K562 (cell line): Measurements from ENCODE around the gene ENDOD1. TPM values are rescaled to one million over a fixed set of nuclear protein-coding genes. Genes with fewer than 3 reads are reported as not detected.

Experiments
- BCOR ChIP-seq: fragments of 450-650 bp; IDR thresholded peaks from 2 replicates; pipeline ENCODE4 v1.6.1; 2016
- DIDO1 ChIP-seq: fragments of 450-650 bp; IDR thresholded peaks from 2 replicates; pipeline ENCODE4 v1.6.1; 2016; ENCODE audit warnings: low read depth, missing biosample characterization, missing genetic modification characterization
- DNMT1 ChIP-seq: fragments of 450-650 bp; IDR thresholded peaks from 2 replicates; pipeline ENCODE4 v1.6.1; 2016; ENCODE audit warnings: antibody characterized with exemption, mild to moderate bottlenecking
- GABPB1 ChIP-seq: sonication (generic); formaldehyde crosslinking; IDR thresholded peaks from 2 replicates; pipeline ENCODE4 v1.8.0; 2022; ENCODE audit warnings: mild to moderate bottlenecking, missing genetic modification reagents
- HLTF ChIP-seq: fragments of 450-650 bp; IDR thresholded peaks from 2 replicates; pipeline ENCODE4 v1.6.1; 2016
- L3MBTL2 ChIP-seq: fragments of 450-650 bp; IDR thresholded peaks from 2 replicates; pipeline ENCODE4 v1.6.1; 2016; ENCODE audit warnings: mild to moderate bottlenecking, moderate library complexity
- PTTG1 ChIP-seq: fragments of 450-650 bp; IDR thresholded peaks from 2 replicates; pipeline ENCODE4 v1.6.1; 2016; ENCODE audit warnings: low read depth, mild to moderate bottlenecking, missing genetic modification characterization, missing compliant biosample characterization
- RCOR1 ChIP-seq, 2 experiments: IDR thresholded peaks; 2 replicates each; pipeline ENCODE4 v1.6.1; 2012; ENCODE audit warnings: low read depth in 2 of 2, low read length in 2 of 2, borderline replicate concordance in 1 of 2, improper control_type of control experiment in 1 of 2
- RFX5 ChIP-seq: IDR thresholded peaks from 2 replicates; pipeline ENCODE4 v1.6.1; 2011; ENCODE audit warnings: low read depth, mild to moderate bottlenecking, improper control_type of control experiment, low read length
- SAFB ChIP-seq: fragments of 200-400 bp; formaldehyde crosslinking; IDR thresholded peaks from 2 replicates; pipeline ENCODE4 v1.6.1; 2017; ENCODE audit warnings: low read depth, low read length, borderline replicate concordance
- TCF7 ChIP-seq: sonication (generic); IDR thresholded peaks from 2 replicates; pipeline ENCODE4 v1.6.1; 2016; ENCODE audit warnings: antibody characterized with exemption, borderline replicate concordance
- TCFL5 ChIP-seq: fragments of 250-450 bp; sonication (Bioruptor Pico); conservative IDR thresholded peaks from 2 replicates; pipeline ENCODE4 v1.6.1; 2021; ENCODE audit warnings: mild to moderate bottlenecking, moderate library complexity, matching md5 sums
- ZNF184 ChIP-seq: sonication (generic); formaldehyde crosslinking; IDR thresholded peaks from 2 replicates; pipeline ENCODE4 v1.5.0; 2020; ENCODE audit warnings: missing genetic modification reagents
- ZNF347 ChIP-seq: fragments of 450-650 bp; formaldehyde crosslinking; IDR thresholded peaks from 2 replicates; pipeline ENCODE4 v1.4.0; 2020; ENCODE audit warnings: low read depth, mild to moderate bottlenecking, moderate library complexity
- ZNF780A ChIP-seq: fragments of 250-450 bp; sonication (Bioruptor Pico); IDR thresholded peaks from 2 replicates; pipeline ENCODE4 v1.5.0; 2021; ENCODE audit warnings: mild to moderate bottlenecking
- polyA plus RNA-seq, 8 experiments: library from polyadenylated mRNA; depleted of rRNA in 4 of 8; stranded (reverse) in 5 of 8; unstranded in 3 of 8; fragments of >200 nt; fragmentation: Nextera tagmentation in 2 of 8; fragmentation: Illumina TruSeq in 1 of 8; extraction: Ambion mirVana in 2 of 8; extraction: Trizol in 1 of 8; gene quantifications; 2 replicates each; pipeline versions ENCODE4 v1.2.1 to v1.2.3, GENCODE V29; 2011 to 2014; ENCODE audit warnings: inconsistent platforms in 1 of 8, missing spikeins in 1 of 8
- total RNA-seq, 7 experiments: library from RNA; depleted of rRNA in 6 of 7; stranded (reverse); fragments of >200 nt in 6 of 7; fragmentation: Illumina TruSeq in 2 of 7; extraction: Trizol in 2 of 7; gene quantifications; 2 replicates each; pipeline versions ENCODE4 v1.2.1 to v1.2.3, GENCODE V29; 2011 to 2021; ENCODE audit warnings: low replicate concordance in 1 of 7
- TF ChIP-seq, protein P1 (sequence below): fragments of 250-450 bp; sonication (Bioruptor Pico); IDR thresholded peaks from 2 replicates; pipeline ENCODE4 v1.9.0; 2021; ENCODE audit warnings: mild to moderate bottlenecking, inconsistent platforms
- TF ChIP-seq, protein P2 (sequence below), 2 experiments: fragments of 450-650 bp; conservative IDR thresholded peaks; 2 replicates each; pipeline ENCODE4 v1.6.1; 2017; ENCODE audit warnings: mild to moderate bottlenecking in 2 of 2, moderate library complexity in 2 of 2
- TF ChIP-seq, protein P3 (sequence below): sonication (generic); formaldehyde crosslinking; IDR thresholded peaks from 2 replicates; pipeline ENCODE4 v1.8.1; 2022; ENCODE audit warnings: missing genetic modification reagents
- TF ChIP-seq, protein P4 (sequence below), 2 experiments: fragments of 150-350 bp in 1 of 2; IDR thresholded peaks; 2 replicates each; pipeline ENCODE4 v1.6.1; 2012 to 2016; ENCODE audit warnings: low read depth in 2 of 2, low read length in 2 of 2, mild to moderate bottlenecking in 1 of 2, moderate library complexity in 1 of 2
- TF ChIP-seq, protein P5 (sequence below): fragments of 450-650 bp; conservative IDR thresholded peaks from 2 replicates; pipeline ENCODE4 v1.6.1; 2016; ENCODE audit warnings: missing genetic modification characterization, low read depth, mild to moderate bottlenecking, missing compliant biosample characterization, moderate library complexity

ENDOD1 gene
- total and polyA plus RNA-seq, 9 of the 15 experiments (the other 6 are each of a cell fraction or from before 2014, with no cell fraction given) = 4.2 to 11.8 (median 9.3) TPM

DNA sequence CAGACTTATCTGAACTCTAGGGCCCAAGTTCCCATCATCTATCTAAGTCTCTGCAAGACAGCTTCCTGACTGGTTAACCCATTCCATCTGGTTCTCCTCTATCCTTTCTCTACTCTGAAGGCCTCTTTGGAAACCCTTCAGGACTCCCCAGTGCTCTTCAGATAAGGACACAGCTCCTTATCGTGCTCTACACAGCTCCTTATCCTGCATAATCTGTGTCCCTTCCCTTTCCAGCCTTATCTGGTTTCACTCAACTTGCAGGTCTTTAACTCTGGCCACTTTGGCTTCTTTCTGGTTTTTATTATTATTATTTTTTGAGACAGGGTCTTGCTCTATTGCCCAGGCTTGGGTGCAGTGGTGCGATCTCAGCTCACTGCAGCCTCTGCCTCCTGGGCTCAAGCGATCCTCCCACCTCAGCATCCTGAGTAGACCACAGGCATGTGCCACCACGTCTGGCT is 10.6 kb downstream of the ENDOD1 start (continued):
- TF ChIP-seq TCF7 (no peak), ZNF780A (CRISPR knock-in tag) (no peak), BCOR (peak; percentile 97), DIDO1 (tag) (no peak), SAFB (no peak), ZNF184 (CRISPR knock-in tag) (no peak), ZNF347 (CRISPR knock-in tag) (no peak), PTTG1 (tag) (no peak), L3MBTL2 (peak; percentile 23; the same call in 1 of the 2 replicates), DNMT1 (no peak), GABPB1 (no peak), HLTF (0 out of 2 replicates have a peak, but pooled peaks have one; percentile 48), RCOR1 (IDR thresholded peaks at IDR 0.05; ENCODE audit: borderline replicate concordance in 1 of 2, low read depth in 2 of 2, low read length in 2 of 2) (peak in 1 of 2 experiments; percentile 94; a peak in 3 of 4 replicates), RFX5 (no peak), TCFL5 (no peak)
- TF ChIP-seq, protein P1, sequence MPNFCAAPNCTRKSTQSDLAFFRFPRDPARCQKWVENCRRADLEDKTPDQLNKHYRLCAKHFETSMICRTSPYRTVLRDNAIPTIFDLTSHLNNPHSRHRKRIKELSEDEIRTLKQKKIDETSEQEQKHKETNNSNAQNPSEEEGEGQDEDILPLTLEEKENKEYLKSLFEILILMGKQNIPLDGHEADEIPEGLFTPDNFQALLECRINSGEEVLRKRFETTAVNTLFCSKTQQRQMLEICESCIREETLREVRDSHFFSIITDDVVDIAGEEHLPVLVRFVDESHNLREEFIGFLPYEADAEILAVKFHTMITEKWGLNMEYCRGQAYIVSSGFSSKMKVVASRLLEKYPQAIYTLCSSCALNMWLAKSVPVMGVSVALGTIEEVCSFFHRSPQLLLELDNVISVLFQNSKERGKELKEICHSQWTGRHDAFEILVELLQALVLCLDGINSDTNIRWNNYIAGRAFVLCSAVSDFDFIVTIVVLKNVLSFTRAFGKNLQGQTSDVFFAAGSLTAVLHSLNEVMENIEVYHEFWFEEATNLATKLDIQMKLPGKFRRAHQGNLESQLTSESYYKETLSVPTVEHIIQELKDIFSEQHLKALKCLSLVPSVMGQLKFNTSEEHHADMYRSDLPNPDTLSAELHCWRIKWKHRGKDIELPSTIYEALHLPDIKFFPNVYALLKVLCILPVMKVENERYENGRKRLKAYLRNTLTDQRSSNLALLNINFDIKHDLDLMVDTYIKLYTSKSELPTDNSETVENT (CRISPR knock-in tag) = no peak
- TF ChIP-seq, protein P2, sequence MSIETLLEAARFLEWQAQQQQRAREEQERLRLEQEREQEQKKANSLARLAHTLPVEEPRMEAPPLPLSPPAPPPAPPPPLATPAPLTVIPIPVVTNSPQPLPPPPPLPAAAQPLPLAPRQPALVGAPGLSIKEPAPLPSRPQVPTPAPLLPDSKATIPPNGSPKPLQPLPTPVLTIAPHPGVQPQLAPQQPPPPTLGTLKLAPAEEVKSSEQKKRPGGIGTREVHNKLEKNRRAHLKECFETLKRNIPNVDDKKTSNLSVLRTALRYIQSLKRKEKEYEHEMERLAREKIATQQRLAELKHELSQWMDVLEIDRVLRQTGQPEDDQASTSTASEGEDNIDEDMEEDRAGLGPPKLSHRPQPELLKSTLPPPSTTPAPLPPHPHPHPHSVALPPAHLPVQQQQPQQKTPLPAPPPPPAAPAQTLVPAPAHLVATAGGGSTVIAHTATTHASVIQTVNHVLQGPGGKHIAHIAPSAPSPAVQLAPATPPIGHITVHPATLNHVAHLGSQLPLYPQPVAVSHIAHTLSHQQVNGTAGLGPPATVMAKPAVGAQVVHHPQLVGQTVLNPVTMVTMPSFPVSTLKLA (conservative IDR thresholded peaks at IDR 0.05) = peak in 1 of 2 experiments; percentile 35; a peak in 1 of 4 replicates
- TF ChIP-seq, protein P3, sequence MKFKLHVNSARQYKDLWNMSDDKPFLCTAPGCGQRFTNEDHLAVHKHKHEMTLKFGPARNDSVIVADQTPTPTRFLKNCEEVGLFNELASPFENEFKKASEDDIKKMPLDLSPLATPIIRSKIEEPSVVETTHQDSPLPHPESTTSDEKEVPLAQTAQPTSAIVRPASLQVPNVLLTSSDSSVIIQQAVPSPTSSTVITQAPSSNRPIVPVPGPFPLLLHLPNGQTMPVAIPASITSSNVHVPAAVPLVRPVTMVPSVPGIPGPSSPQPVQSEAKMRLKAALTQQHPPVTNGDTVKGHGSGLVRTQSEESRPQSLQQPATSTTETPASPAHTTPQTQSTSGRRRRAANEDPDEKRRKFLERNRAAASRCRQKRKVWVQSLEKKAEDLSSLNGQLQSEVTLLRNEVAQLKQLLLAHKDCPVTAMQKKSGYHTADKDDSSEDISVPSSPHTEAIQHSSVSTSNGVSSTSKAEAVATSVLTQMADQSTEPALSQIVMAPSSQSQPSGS = no peak
- TF ChIP-seq, protein P4, sequence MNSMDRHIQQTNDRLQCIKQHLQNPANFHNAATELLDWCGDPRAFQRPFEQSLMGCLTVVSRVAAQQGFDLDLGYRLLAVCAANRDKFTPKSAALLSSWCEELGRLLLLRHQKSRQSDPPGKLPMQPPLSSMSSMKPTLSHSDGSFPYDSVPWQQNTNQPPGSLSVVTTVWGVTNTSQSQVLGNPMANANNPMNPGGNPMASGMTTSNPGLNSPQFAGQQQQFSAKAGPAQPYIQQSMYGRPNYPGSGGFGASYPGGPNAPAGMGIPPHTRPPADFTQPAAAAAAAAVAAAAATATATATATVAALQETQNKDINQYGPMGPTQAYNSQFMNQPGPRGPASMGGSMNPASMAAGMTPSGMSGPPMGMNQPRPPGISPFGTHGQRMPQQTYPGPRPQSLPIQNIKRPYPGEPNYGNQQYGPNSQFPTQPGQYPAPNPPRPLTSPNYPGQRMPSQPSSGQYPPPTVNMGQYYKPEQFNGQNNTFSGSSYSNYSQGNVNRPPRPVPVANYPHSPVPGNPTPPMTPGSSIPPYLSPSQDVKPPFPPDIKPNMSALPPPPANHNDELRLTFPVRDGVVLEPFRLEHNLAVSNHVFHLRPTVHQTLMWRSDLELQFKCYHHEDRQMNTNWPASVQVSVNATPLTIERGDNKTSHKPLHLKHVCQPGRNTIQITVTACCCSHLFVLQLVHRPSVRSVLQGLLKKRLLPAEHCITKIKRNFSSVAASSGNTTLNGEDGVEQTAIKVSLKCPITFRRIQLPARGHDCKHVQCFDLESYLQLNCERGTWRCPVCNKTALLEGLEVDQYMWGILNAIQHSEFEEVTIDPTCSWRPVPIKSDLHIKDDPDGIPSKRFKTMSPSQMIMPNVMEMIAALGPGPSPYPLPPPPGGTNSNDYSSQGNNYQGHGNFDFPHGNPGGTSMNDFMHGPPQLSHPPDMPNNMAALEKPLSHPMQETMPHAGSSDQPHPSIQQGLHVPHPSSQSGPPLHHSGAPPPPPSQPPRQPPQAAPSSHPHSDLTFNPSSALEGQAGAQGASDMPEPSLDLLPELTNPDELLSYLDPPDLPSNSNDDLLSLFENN (IDR thresholded peaks at IDR 0.05; ENCODE audit: low read depth in 2 of 2, low read length in 2 of 2) = peak in 1 of 2 experiments; percentile 71; a peak in 1 of 4 replicates
- TF ChIP-seq, protein P5, sequence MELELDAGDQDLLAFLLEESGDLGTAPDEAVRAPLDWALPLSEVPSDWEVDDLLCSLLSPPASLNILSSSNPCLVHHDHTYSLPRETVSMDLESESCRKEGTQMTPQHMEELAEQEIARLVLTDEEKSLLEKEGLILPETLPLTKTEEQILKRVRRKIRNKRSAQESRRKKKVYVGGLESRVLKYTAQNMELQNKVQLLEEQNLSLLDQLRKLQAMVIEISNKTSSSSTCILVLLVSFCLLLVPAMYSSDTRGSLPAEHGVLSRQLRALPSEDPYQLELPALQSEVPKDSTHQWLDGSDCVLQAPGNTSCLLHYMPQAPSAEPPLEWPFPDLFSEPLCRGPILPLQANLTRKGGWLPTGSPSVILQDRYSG (tag) = no peak
